ENCODE measurements around the gene GPD2. TPM values are rescaled to one million over a fixed set of nuclear protein-coding genes. Genes with fewer than 3 reads are reported as not detected.

The GPD2 gene
- total and polyA plus RNA-seq, 2 of the 8 experiments (the other 6 are each of a cell fraction or from before 2014, with no cell fraction given): 8.4 to 43.1 TPM

GRCh38 chr2:156580501-156580900 is 144.3 kb downstream of the GPD2 start:
- H3K27me3 ChIP-seq (replicated peaks in 1 of 4; ENCODE audit: control insufficient read depth in 3 of 4, extremely low read depth in 1 of 4, insufficient read depth in 3 of 4, low read length in 3 of 4): no peaks in the 10 kb centered on the region
- no peak overlapping the region for H2BK20ac ChIP-seq (ENCODE audit: low read length)
- H3K36me3 ChIP-seq (ENCODE audit: control insufficient read depth in 2 of 4, insufficient read depth in 4 of 4, low read length in 3 of 4): no peaks in the 10 kb centered on the region; a peak in 1 of 8 replicates
- FAIRE-seq (no peak), DNase-seq (ENCODE audit: low read depth in 1 of 2, low spot score in 2 of 2) (no peak)
- no peak overlapping the region for H3K4ac ChIP-seq (replicated peaks; ENCODE audit: insufficient read length, low read depth, low read length)
- no peak overlapping the region for H3K4me2 ChIP-seq (ENCODE audit: insufficient read depth in 1 of 2, low read depth in 2 of 2, low read length in 2 of 2)
- no peak overlapping the region; the same call in 1 of the 2 replicates for H4K8ac ChIP-seq (ENCODE audit: extremely low read depth, insufficient read depth, low read length)
- no peak overlapping the region for H2BK5ac ChIP-seq (ENCODE audit: low read depth, low read length)
- no peak for TF ChIP-seq YY1 (IDR thresholded peaks at IDR 0.05; ENCODE audit: low read depth, low read length)
- H2AK5ac ChIP-seq (ENCODE audit: low read depth, low read length): no peak overlapping the region
- ChIA-PET CTCF (ENCODE audit: partially characterized antibody) (interaction anchor here (0.7 to 1.6 kb wide), 2 partner anchors 9 to 131 kb away, joined by 3 read pairs; no protein-coding TSS in a partner anchor), POLR2A (ENCODE audit: partially characterized antibody) (no interaction called here)
- no peak overlapping the region for H3K9ac ChIP-seq (replicated peaks in 1 of 4; ENCODE audit: extremely low read depth in 1 of 4, low read depth in 3 of 4, low read length in 3 of 4)
- H3K4me1 ChIP-seq (replicated peaks in 1 of 4; ENCODE audit: control insufficient read depth in 3 of 4, insufficient read depth in 4 of 4, low read length in 3 of 4): no peaks in the 10 kb centered on the region
- H3K27ac ChIP-seq (ENCODE audit: low read depth, low read length): no peak overlapping the region
- H3K9me3 ChIP-seq (ENCODE audit: insufficient read depth in 2 of 2, low read depth in 1 of 2, low read length in 1 of 2): no peaks in the 10 kb centered on the region
- no peak overlapping the region for H2BK12ac ChIP-seq (ENCODE audit: low read depth, low read length)
- H3K79me1 ChIP-seq (ENCODE audit: low read depth, low read length): no peaks in the 10 kb centered on the region
- H3K4me3 ChIP-seq (ENCODE audit: extremely low read depth in 1 of 4, insufficient read depth in 2 of 4, low read depth in 3 of 4, low read length in 4 of 4): no peak overlapping the region
- no peak overlapping the region for H4K5ac ChIP-seq (ENCODE audit: insufficient read length, low read depth, low read length)
- no peaks in the 10 kb centered on the region for H3K23me2 ChIP-seq (ENCODE audit: low read depth, low read length)
- H2BK15ac ChIP-seq (ENCODE audit: low read length): no peak overlapping the region
- no peaks in the 10 kb centered on the region for H3K79me2 ChIP-seq (ENCODE audit: control insufficient read depth in 1 of 2, insufficient read depth in 2 of 2, low read length in 2 of 2)
- H3K14ac ChIP-seq (ENCODE audit: insufficient read length): no peak overlapping the region
- no peak overlapping the region for H2BK120ac ChIP-seq (replicated peaks; ENCODE audit: low read depth, low read length)
- no peak overlapping the region for H4K91ac ChIP-seq (replicated peaks; ENCODE audit: insufficient read length, low read length)
- no peaks in the 10 kb centered on the region for H4K20me1 ChIP-seq (replicated peaks in 1 of 2; ENCODE audit: control insufficient read depth in 1 of 2, insufficient read depth in 2 of 2, low read length in 2 of 2)
- H3K18ac ChIP-seq (ENCODE audit: extremely low read depth, low read length): no peak overlapping the region
- no peak overlapping the region for H2AFZ ChIP-seq (ENCODE audit: low read length)
- H3K56ac ChIP-seq (replicated peaks; ENCODE audit: insufficient read length, low read depth, low read length): no peak overlapping the region
- no peak overlapping the region for H3K23ac ChIP-seq (ENCODE audit: insufficient read length)

Data from H1 (cell line).